ENCODE measurements around the gene TIMMDC1. TPM values are rescaled to one million over a fixed set of nuclear protein-coding genes. Genes with fewer than 3 reads are reported as not detected.

The TIMMDC1 gene
- total RNA-seq, 3 donors from 2014 or later (not counting 1 experiment from before 2014, with no cell fraction given) = 31.9 to 50.1 (median 34.1) TPM

DNA sequence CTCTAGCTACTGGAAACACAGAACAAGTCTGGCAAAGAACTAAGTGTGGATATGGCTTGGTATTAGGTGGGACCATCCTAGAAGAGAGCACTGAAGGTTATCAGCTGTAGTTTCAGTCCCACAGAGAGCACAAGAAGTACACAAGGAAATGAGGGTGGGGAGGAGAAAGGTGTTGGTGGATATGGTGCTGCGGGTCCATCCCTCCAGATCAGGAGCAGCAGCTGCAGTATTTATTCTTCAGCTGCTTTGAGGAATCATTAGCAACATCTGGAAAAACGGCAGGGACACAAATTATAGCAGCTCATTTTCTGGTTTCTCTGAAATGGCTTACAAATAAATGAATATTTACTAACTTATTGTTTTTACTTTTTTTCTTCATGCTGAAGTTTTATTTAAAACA is 32.1 kb downstream of the TIMMDC1 start:
- Mint-ChIP-seq H3K27ac (no peak overlapping the region), H3K9me3 (no peaks in the 10 kb centered on the region), H3K27me3 (ENCODE audit: low read depth in 2 of 2) (no peaks in the 10 kb centered on the region), H3K4me3 (no peak overlapping the region), H3K36me3 (peaks cover 5% of the 10 kb centered on the region), H3K4me1 (no peaks in the 10 kb centered on the region)
- intact Hi-C loops (cut with micrococcal nuclease) = no loop called here
- Histone ChIP-seq H3K4me1 (ENCODE audit: control insufficient read depth, insufficient read depth, low read length) (no peaks in the 10 kb centered on the region), H3K27ac (ENCODE audit: low read length) (no peak overlapping the region), H3K9me3 (ENCODE audit: control insufficient read depth, insufficient read depth, low read length) (no peaks in the 10 kb centered on the region), H3K4me3 (ENCODE audit: low read length) (no peak overlapping the region), H3K36me3 (ENCODE audit: control insufficient read depth, insufficient read depth, low read length) (peaks cover 3% of the 10 kb centered on the region), H3K27me3 (ENCODE audit: control insufficient read depth, insufficient read depth, low read length) (no peaks in the 10 kb centered on the region)
- TF ChIP-seq, protein P1, sequence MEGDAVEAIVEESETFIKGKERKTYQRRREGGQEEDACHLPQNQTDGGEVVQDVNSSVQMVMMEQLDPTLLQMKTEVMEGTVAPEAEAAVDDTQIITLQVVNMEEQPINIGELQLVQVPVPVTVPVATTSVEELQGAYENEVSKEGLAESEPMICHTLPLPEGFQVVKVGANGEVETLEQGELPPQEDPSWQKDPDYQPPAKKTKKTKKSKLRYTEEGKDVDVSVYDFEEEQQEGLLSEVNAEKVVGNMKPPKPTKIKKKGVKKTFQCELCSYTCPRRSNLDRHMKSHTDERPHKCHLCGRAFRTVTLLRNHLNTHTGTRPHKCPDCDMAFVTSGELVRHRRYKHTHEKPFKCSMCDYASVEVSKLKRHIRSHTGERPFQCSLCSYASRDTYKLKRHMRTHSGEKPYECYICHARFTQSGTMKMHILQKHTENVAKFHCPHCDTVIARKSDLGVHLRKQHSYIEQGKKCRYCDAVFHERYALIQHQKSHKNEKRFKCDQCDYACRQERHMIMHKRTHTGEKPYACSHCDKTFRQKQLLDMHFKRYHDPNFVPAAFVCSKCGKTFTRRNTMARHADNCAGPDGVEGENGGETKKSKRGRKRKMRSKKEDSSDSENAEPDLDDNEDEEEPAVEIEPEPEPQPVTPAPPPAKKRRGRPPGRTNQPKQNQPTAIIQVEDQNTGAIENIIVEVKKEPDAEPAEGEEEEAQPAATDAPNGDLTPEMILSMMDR (IDR thresholded peaks at IDR 0.05) = no peak
- DNase-seq (no peak), ATAC-seq (no peak)
- WGBS (ENCODE audit: insufficient coverage) = 86% methylated on average over 2 of the region's 2 CpGs

DNA sequence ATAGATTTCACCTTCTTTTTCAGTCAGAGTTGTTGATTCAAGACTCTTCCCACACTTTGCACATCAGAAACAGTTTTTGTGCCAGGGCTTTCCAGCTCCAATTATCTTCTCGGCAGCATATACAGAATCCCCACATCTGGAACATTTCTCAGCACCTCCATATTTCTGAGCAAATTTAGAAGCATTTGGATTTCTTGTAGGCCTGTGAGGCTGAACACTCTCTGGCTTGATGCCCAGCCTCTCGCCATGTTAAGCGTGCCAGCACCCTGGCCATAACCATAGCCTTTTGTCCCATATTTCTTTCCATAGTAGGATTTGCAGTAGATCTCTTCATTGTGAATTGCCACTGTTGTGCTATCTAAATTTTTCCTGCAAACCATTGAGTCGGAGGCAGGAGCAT is 32.8 kb downstream of the TIMMDC1 start:
- intact Hi-C loops (cut with micrococcal nuclease) = no loop called here
- H3K36me3 Mint-ChIP-seq = no peaks in the 10 kb centered on the region
- Histone ChIP-seq H3K4me1 (ENCODE audit: control insufficient read depth, insufficient read depth, low read length) (no peaks in the 10 kb centered on the region), H3K27me3 (ENCODE audit: control insufficient read depth, insufficient read depth, low read length) (no peaks in the 10 kb centered on the region), H3K4me3 (ENCODE audit: low read length) (no peak overlapping the region), H3K36me3 (ENCODE audit: control insufficient read depth, insufficient read depth, low read length) (peaks cover 2% of the 10 kb centered on the region), H3K9me3 (ENCODE audit: control insufficient read depth, insufficient read depth, low read length) (no peaks in the 10 kb centered on the region), H3K27ac (ENCODE audit: low read length) (no peak overlapping the region)
- TF ChIP-seq, protein P1 (IDR thresholded peaks at IDR 0.05) = no peak
- H3K4me3 Mint-ChIP-seq = no peak overlapping the region
- DNase-seq (no peak), ATAC-seq (no peak)
- no peaks in the 10 kb centered on the region for H3K4me1 Mint-ChIP-seq
- H3K27me3 Mint-ChIP-seq (ENCODE audit: low read depth in 2 of 2) = no peaks in the 10 kb centered on the region
- WGBS (ENCODE audit: insufficient coverage) = 93% methylated on average over 4 of the region's 4 CpGs
- H3K9me3 Mint-ChIP-seq = no peaks in the 10 kb centered on the region
- H3K27ac Mint-ChIP-seq = no peak overlapping the region

DNA sequence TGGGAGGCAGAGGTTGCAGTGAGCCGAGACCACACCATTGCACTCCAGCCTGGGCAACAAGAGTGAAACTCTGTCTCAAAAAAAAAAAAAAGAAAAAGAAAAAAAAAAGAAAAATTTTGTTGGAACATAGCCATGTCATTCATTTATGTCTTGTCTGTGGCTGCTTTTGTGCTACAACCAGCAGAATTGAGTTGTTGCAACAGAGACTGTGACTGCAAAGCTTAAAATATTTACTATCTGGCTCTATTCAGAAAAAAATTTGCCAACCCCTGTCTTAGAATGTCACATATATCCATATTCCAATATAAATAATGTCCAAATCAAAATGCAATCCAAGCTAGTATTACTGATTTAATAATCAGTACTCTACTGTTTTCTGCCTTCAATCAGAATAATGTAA is 35.9 kb downstream of the TIMMDC1 start:
- DNase-seq (no peak), ATAC-seq (no peak)
- 86% methylated on average over 1 of the region's 1 CpG for WGBS (ENCODE audit: insufficient coverage)
- intact Hi-C loops (cut with micrococcal nuclease) = no loop called here
- Histone ChIP-seq H3K9me3 (ENCODE audit: control insufficient read depth, insufficient read depth, low read length) (no peaks in the 10 kb centered on the region), H3K27ac (ENCODE audit: low read length) (no peak overlapping the region), H3K36me3 (ENCODE audit: control insufficient read depth, insufficient read depth, low read length) (no peaks in the 10 kb centered on the region), H3K4me1 (ENCODE audit: control insufficient read depth, insufficient read depth, low read length) (no peaks in the 10 kb centered on the region), H3K4me3 (ENCODE audit: low read length) (no peak overlapping the region), H3K27me3 (ENCODE audit: control insufficient read depth, insufficient read depth, low read length) (no peaks in the 10 kb centered on the region)
- Mint-ChIP-seq H3K9me3 (no peaks in the 10 kb centered on the region), H3K4me1 (no peaks in the 10 kb centered on the region), H3K36me3 (no peaks in the 10 kb centered on the region), H3K27me3 (ENCODE audit: low read depth in 2 of 2) (no peaks in the 10 kb centered on the region), H3K27ac (no peak overlapping the region), H3K4me3 (no peak overlapping the region)
- TF ChIP-seq, protein P1 (IDR thresholded peaks at IDR 0.05) = no peak

DNA sequence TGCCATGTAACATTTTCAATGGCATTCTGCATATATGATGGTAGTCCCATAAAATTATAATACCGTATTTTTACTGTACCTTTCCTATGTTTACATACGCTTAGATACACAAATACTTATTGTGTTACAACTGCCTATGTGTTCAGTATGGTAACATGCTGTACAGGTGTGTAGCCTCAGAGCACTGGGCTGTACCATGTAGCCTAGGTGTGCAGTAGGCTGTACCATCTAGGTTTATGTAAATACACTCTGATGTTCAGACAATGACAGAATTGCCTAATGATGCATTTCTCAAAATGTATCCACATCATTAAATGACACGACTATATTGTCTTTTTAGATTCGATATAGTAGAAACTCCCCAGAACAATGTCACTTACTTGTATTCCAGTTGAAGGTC is 38.4 kb downstream of the TIMMDC1 start:
- Histone ChIP-seq H3K4me3 (ENCODE audit: low read length) (no peak overlapping the region), H3K27ac (ENCODE audit: low read length) (no peak overlapping the region), H3K9me3 (ENCODE audit: control insufficient read depth, insufficient read depth, low read length) (no peaks in the 10 kb centered on the region), H3K4me1 (ENCODE audit: control insufficient read depth, insufficient read depth, low read length) (no peaks in the 10 kb centered on the region), H3K36me3 (ENCODE audit: control insufficient read depth, insufficient read depth, low read length) (no peaks in the 10 kb centered on the region), H3K27me3 (ENCODE audit: control insufficient read depth, insufficient read depth, low read length) (no peaks in the 10 kb centered on the region)
- H3K27me3 Mint-ChIP-seq (ENCODE audit: low read depth in 2 of 2) = no peaks in the 10 kb centered on the region
- no peaks in the 10 kb centered on the region for H3K4me1 Mint-ChIP-seq
- no peak for DNase-seq
- no peaks in the 10 kb centered on the region for H3K9me3 Mint-ChIP-seq
- no peak overlapping the region for H3K27ac Mint-ChIP-seq
- no peak overlapping the region for H3K4me3 Mint-ChIP-seq
- TF ChIP-seq, protein P1 (IDR thresholded peaks at IDR 0.05) = no peak
- intact Hi-C loops (cut with micrococcal nuclease) = no loop called here
- no peaks in the 10 kb centered on the region for H3K36me3 Mint-ChIP-seq
- no peak for ATAC-seq
- no CpG with 5 or more reads among the region's 4 CpGs for WGBS (ENCODE audit: insufficient coverage)
